H1 (cell line): ENCODE data around the gene CCDC12. TPM values are rescaled to one million over a fixed set of nuclear protein-coding genes. Genes with fewer than 3 reads are reported as not detected.

Experiments
- CTCF ChIA-PET: fragments of 300-600 bp; sonication (Branson Sonifier 250); formaldehyde crosslinking; loops from one replicate; lab custom pipeline; 2021; ENCODE audit not compliant: partially characterized antibody; lab: Charles Lee
- POLR2A ChIA-PET: fragments of 300-600 bp; sonication (Branson Sonifier 250); formaldehyde crosslinking; loops from one replicate; lab custom pipeline; 2021; ENCODE audit warnings: inconsistent platforms; ENCODE audit not compliant: partially characterized antibody; lab: Charles Lee
- DNase-seq, 2 experiments: peaks; one replicate each; pipeline versions ENCODE4 v3.0.0 to v3.0.0-alpha.2; 2010 to 2022; ENCODE audit warnings: low spot score in 2 of 2, low read depth in 1 of 2, mixed read lengths in 1 of 2
- FAIRE-seq: peaks from 2 replicates; lab custom pipeline; 2011; peaks lifted over from hg19 to GRCh38; lab: Jason Lieb, UNC
- H2AFZ ChIP-seq: 2 replicates; pipeline ENCODE4 v1.8.1; 2012; ENCODE audit warnings: low read length, inconsistent platforms
- H2AK5ac ChIP-seq: 2 replicates; pipeline ENCODE4 v1.6.1; 2013; ENCODE audit warnings: low read depth, low read length
- H2BK120ac ChIP-seq: replicated peaks from 2 replicates; pipeline ENCODE3; 2013; ENCODE audit warnings: low read depth, low read length, inconsistent platforms
- H2BK12ac ChIP-seq: 2 replicates; pipeline ENCODE4 v1.6.1; 2013; ENCODE audit warnings: low read depth, low read length
- H2BK15ac ChIP-seq: 2 replicates; pipeline ENCODE4 v1.6.1; 2013; ENCODE audit warnings: low read length
- H2BK20ac ChIP-seq: 2 replicates; pipeline ENCODE4 v1.6.1; 2013; ENCODE audit warnings: low read length
- H2BK5ac ChIP-seq: 2 replicates; pipeline ENCODE4 v1.6.1; 2013; ENCODE audit warnings: low read depth, low read length
- H3K14ac ChIP-seq: 2 replicates; pipeline ENCODE4 v1.6.1; 2013; ENCODE audit warnings: inconsistent platforms; ENCODE audit not compliant: insufficient read length
- H3K18ac ChIP-seq: 2 replicates; pipeline ENCODE4 v1.6.1; 2013; ENCODE audit warnings: low read length; ENCODE audit errors: extremely low read depth
- H3K23ac ChIP-seq: 2 replicates; pipeline ENCODE4 v1.6.1; 2013; ENCODE audit warnings: inconsistent platforms; ENCODE audit not compliant: insufficient read length
- H3K23me2 ChIP-seq: 2 replicates; pipeline ENCODE4 v1.6.1; 2013; ENCODE audit warnings: low read depth, low read length
- H3K27ac ChIP-seq: 2 replicates; pipeline ENCODE4 v1.6.1; 2011; ENCODE audit warnings: low read depth, low read length, inconsistent platforms
- H3K27me3 ChIP-seq, 4 experiments: replicated peaks in 1 of 4; 1 replicate in 1 of 4; 2 replicates in 3 of 4; pipeline versions ENCODE4 v1.6.1 to v1.8.1; 2011 to 2013; ENCODE audit warnings: low read length in 3 of 4, mild to moderate bottlenecking in 3 of 4, inconsistent platforms in 2 of 4, mixed read lengths in 2 of 4, moderate library complexity in 1 of 4; ENCODE audit not compliant: control insufficient read depth in 3 of 4, insufficient read depth in 3 of 4; ENCODE audit errors: extremely low read depth in 1 of 4
- H3K36me3 ChIP-seq, 4 experiments: 2 replicates each; pipeline versions ENCODE4 v1.6.1 to v1.8.1; 2011 to 2013; ENCODE audit warnings: mild to moderate bottlenecking in 4 of 4, low read length in 3 of 4, moderate library complexity in 2 of 4, control low read depth in 1 of 4, inconsistent platforms in 1 of 4; ENCODE audit not compliant: insufficient read depth in 4 of 4, control insufficient read depth in 2 of 4
- H3K4ac ChIP-seq: replicated peaks from 2 replicates; pipeline ENCODE3; 2013; ENCODE audit warnings: low read length, low read depth, mixed read lengths, inconsistent platforms; ENCODE audit not compliant: insufficient read length
- H3K4me1 ChIP-seq, 4 experiments: replicated peaks in 1 of 4; 1 replicate in 1 of 4; 2 replicates in 3 of 4; pipeline versions ENCODE4 v1.6.1 to v1.8.1; 2011 to 2013; ENCODE audit warnings: low read length in 3 of 4, inconsistent platforms in 2 of 4, mixed read lengths in 1 of 4; ENCODE audit not compliant: insufficient read depth in 4 of 4, control insufficient read depth in 3 of 4
- H3K4me2 ChIP-seq, 2 experiments: 2 replicates each; pipeline versions ENCODE4 v1.6.1 to v1.8.1; 2011 to 2013; ENCODE audit warnings: low read depth in 2 of 2, low read length in 2 of 2, control low read depth in 1 of 2, inconsistent platforms in 1 of 2, mild to moderate bottlenecking in 1 of 2; ENCODE audit not compliant: insufficient read depth in 1 of 2
- H3K4me3 ChIP-seq, 4 experiments: fragments of 200-600, 300-600 bp in 1 of 4; sonication (generic), shearing (Covaris generic), sonication (Bioruptor Twin) in 1 of 4; 2 replicates each; pipeline versions ENCODE4 v1.5.1 to v1.8.1; 2011 to 2016; ENCODE audit warnings: low read length in 4 of 4, low read depth in 3 of 4, control low read depth in 2 of 4, inconsistent platforms in 2 of 4, mild to moderate bottlenecking in 2 of 4, mixed read lengths in 1 of 4, moderate library complexity in 1 of 4; ENCODE audit not compliant: insufficient read depth in 2 of 4; ENCODE audit errors: extremely low read depth in 1 of 4
- H3K56ac ChIP-seq: replicated peaks from 2 replicates; pipeline ENCODE3; 2013; ENCODE audit warnings: low read depth, mild to moderate bottlenecking, mixed read lengths, low read length, inconsistent platforms; ENCODE audit not compliant: insufficient read length
- H3K79me1 ChIP-seq: 2 replicates; pipeline ENCODE4 v1.6.1; 2013; ENCODE audit warnings: low read depth, low read length, control low read depth
- H3K79me2 ChIP-seq, 2 experiments: 2 replicates each; pipeline versions ENCODE4 v1.6.1 to v1.8.1; 2012 to 2013; ENCODE audit warnings: low read length in 2 of 2, mild to moderate bottlenecking in 2 of 2, inconsistent platforms in 1 of 2; ENCODE audit not compliant: insufficient read depth in 2 of 2, control insufficient read depth in 1 of 2
- H3K9ac ChIP-seq, 4 experiments: replicated peaks in 1 of 4; 1 replicate in 1 of 4; 2 replicates in 3 of 4; pipeline versions ENCODE4 v1.6.1 to v1.8.1; 2011 to 2013; ENCODE audit warnings: low read depth in 3 of 4, low read length in 3 of 4, control low read depth in 2 of 4, mild to moderate bottlenecking in 2 of 4, moderate library complexity in 2 of 4, inconsistent platforms in 1 of 4; ENCODE audit errors: extremely low read depth in 1 of 4
- H3K9me3 ChIP-seq, 2 experiments: 2 replicates each; pipeline versions ENCODE4 v1.6.1 to v1.8.1; 2012 to 2013; ENCODE audit warnings: mild to moderate bottlenecking in 2 of 2, moderate library complexity in 2 of 2, control low read depth in 1 of 2, inconsistent platforms in 1 of 2, low read depth in 1 of 2, low read length in 1 of 2, mixed read lengths in 1 of 2; ENCODE audit not compliant: insufficient read depth in 2 of 2
- H4K20me1 ChIP-seq, 2 experiments: replicated peaks in 1 of 2; 2 replicates each; pipeline versions ENCODE3 to v1.8.1; 2011 to 2013; ENCODE audit warnings: inconsistent platforms in 2 of 2, low read length in 2 of 2, mild to moderate bottlenecking in 1 of 2; ENCODE audit not compliant: insufficient read depth in 2 of 2, control insufficient read depth in 1 of 2
- H4K5ac ChIP-seq: 2 replicates; pipeline ENCODE4 v1.6.1; 2013; ENCODE audit warnings: low read length, low read depth, mixed read lengths, inconsistent platforms; ENCODE audit not compliant: insufficient read length
- H4K8ac ChIP-seq: 2 replicates; pipeline ENCODE4 v1.8.0; 2013; ENCODE audit warnings: mild to moderate bottlenecking, moderate library complexity, low read length, inconsistent platforms; ENCODE audit not compliant: insufficient read depth; ENCODE audit errors: extremely low read depth
- H4K91ac ChIP-seq: replicated peaks from 2 replicates; pipeline ENCODE3; 2013; ENCODE audit warnings: low read length, mixed read lengths, inconsistent platforms; ENCODE audit not compliant: insufficient read length
- JUN ChIP-seq: IDR thresholded peaks from 2 replicates; pipeline ENCODE4 v1.6.1; 2011; ENCODE audit warnings: low read depth, mild to moderate bottlenecking, improper control_type of control experiment, low read length
- POLR2A ChIP-seq, 2 experiments: IDR thresholded peaks; 1 replicate in 1 of 2; 2 replicates in 1 of 2; pipeline ENCODE4 v1.6.1; 2011; ENCODE audit warnings: low read depth in 2 of 2, low read length in 2 of 2, mild to moderate bottlenecking in 2 of 2; ENCODE audit errors: control extremely low read depth in 1 of 2
- SIX5 ChIP-seq: IDR thresholded peaks from 2 replicates; pipeline ENCODE4 v1.6.1; 2011; ENCODE audit warnings: mild to moderate bottlenecking, low read depth, low read length
- ZNF274 ChIP-seq: IDR thresholded peaks from 2 replicates; pipeline ENCODE4 v1.7.0; 2012; ENCODE audit warnings: low read length, borderline replicate concordance; ENCODE audit errors: extremely low read depth
- WGBS, 2 experiments: shearing (Covaris generic) in 1 of 2; methylation state at CpG; one replicate each; pipeline versions ENCODE4 v1.1.6 to v1.1.7; 2013 to 2015; ENCODE audit warnings: low lambda C conversion rate in 2 of 2, mixed read lengths in 2 of 2, inconsistent platforms in 1 of 2, low coverage in 1 of 2, missing lambda C conversion rate in 1 of 2; ENCODE audit not compliant: insufficient replicate concordance in 2 of 2, insufficient coverage in 1 of 2, insufficient read length in 1 of 2; ENCODE audit errors: extremely low coverage in 1 of 2, missing lambda C conversion rate in 1 of 2; 5-methylcytosine and 5-hydroxymethylcytosine counted together
- polyA plus RNA-seq, 7 experiments: library from polyadenylated mRNA; depleted of rRNA in 3 of 7; stranded (reverse) in 5 of 7; unstranded in 2 of 7; fragments of >200 nt in 5 of 7; fragments of 200-250 nt in 2 of 7; gene quantifications; 1 replicate in 5 of 7; 2 replicates in 1 of 7; 4 replicates in 1 of 7; pipeline versions ENCODE4 v1.2.1 to v1.2.3, GENCODE V29; 2011 to 2013; ENCODE audit warnings: missing spikeins in 2 of 7, mixed read lengths in 2 of 7
- total RNA-seq: library from RNA; stranded (reverse); fragmentation: NEBNext Ultra II Directional; extraction: Animal tissue kit (Norgen Biotek cat#: 25700); gene quantifications from 2 replicates; pipeline ENCODE4 v1.2.1, GENCODE V29; 2021

The CCDC12 gene
- total and polyA plus RNA-seq, 2 of the 8 experiments (the other 6 are each of a cell fraction or from before 2014, with no cell fraction given): 29.5 to 41.3 TPM

DNA sequence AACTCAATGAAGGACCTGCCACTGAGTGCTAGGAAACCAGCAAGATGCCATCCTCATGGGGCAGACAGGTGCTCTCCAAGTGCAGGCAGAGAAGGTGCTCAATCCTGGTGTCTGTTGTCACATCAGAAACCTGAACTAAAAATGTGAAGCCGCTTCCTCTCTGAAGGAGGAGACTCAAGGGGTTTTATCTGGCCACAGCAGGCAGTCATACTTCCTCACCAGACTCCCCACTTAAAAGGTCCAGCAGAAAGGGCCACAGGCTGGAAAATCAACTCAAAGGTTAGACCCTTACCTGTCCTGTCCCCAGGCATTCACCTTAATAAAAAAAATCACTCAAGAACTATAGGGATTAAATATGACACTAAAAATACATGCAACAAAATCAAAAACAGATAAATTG is 4.8 kb downstream of the CCDC12 start:
- Histone ChIP-seq H3K79me1 (peaks cover 26% of the 10 kb centered on the region), H2BK15ac (no peak overlapping the region), H3K23ac (no peak overlapping the region), H2BK120ac (no peak overlapping the region), H3K14ac (no peak overlapping the region), H4K20me1 (peaks cover 27 to 43% of the 10 kb centered on the region in 2 experiments), H3K27me3 (no peaks in the 10 kb centered on the region), H2AFZ (no peak overlapping the region), H3K9me3 (no peaks in the 10 kb centered on the region), H3K27ac (no peak overlapping the region), H2BK12ac (no peak overlapping the region), H3K79me2 (peaks cover 62 to 94% of the 10 kb centered on the region in 2 experiments), H3K36me3 (peaks cover 0 to 7% (median 1%) of the 10 kb centered on the region in 4 experiments; a peak in 4 of 8 replicates), H2BK20ac (no peak overlapping the region), H2AK5ac (no peak overlapping the region), H4K5ac (no peak overlapping the region), H3K23me2 (no peaks in the 10 kb centered on the region; the same call in 1 of the 2 replicates), H3K9ac (no peak overlapping the region), H2BK5ac (no peak overlapping the region), H4K8ac (no peak overlapping the region), H3K4me3 (no peak overlapping the region), H3K18ac (no peak overlapping the region), H3K4me1 (no peaks in the 10 kb centered on the region), H3K56ac (no peak overlapping the region), H3K4ac (no peak overlapping the region), H3K4me2 (no peak overlapping the region), H4K91ac (no peak overlapping the region)
- POLR2A ChIA-PET: no interaction called here
- DNase-seq (no peak), FAIRE-seq (no peak)
- CTCF ChIA-PET: interaction anchor here (0.9 kb wide), 1 partner anchor 52 kb away, joined by 3 read pairs; no protein-coding TSS in a partner anchor
- 80% methylated on average over 1 of the region's 1 CpG; no CpG with 5 or more reads in 1 of the 2 experiments for WGBS, 2 experiments
- TF ChIP-seq JUN (no peak), ZNF274 (no peak), SIX5 (no peak), POLR2A (IDR thresholded peaks at IDR 0.05; ENCODE audit: control extremely low read depth in 1 of 2, low read depth in 2 of 2, low read length in 2 of 2) (no peak)
